HG03196 (cell line): ENCODE measurements around the gene KCNA5.

Experiments used
- ATAC-seq: cut with Tn5 transposase; IDR thresholded peaks from one replicate; pipeline ENCODE4 v1.9.1; 2021; ENCODE audit not compliant: unreplicated experiment

KCNA5 gene

GRCh38 chr12:5063149-5063548, 19.5 kb downstream of the KCNA5 start:
- no peak for ATAC-seq

- no peak for ATAC-seq
Measured at GRCh38 chr12:5064913-5065490, 21.3 kb downstream of the KCNA5 start.

- no peak for ATAC-seq
Measured at GRCh38 chr12:5066251-5066650, 22.6 kb downstream of the KCNA5 start.

- ATAC-seq, result no peak
Measured at GRCh38 chr12:5068126-5068525, 24.4 kb downstream of the KCNA5 start.

GRCh38 chr12:5068619-5069018, 24.9 kb downstream of the KCNA5 start:
- no peak for ATAC-seq

GRCh38 chr12:5070090-5070489, 26.4 kb downstream of the KCNA5 start:
- no peak for ATAC-seq

- ATAC-seq, result no peak
Measured at GRCh38 chr12:5071496-5071895, 27.8 kb downstream of the KCNA5 start.

- ATAC-seq, result no peak
Measured at GRCh38 chr12:5072311-5072710, 28.6 kb downstream of the KCNA5 start.

- no peak for ATAC-seq
Measured at GRCh38 chr12:5073054-5073453, 29.4 kb downstream of the KCNA5 start.

- ATAC-seq, result no peak
Measured at GRCh38 chr12:5073853-5074252, 30.2 kb downstream of the KCNA5 start.

- ATAC-seq, result no peak
Measured at GRCh38 chr12:5076761-5077160, 33.1 kb downstream of the KCNA5 start.

GRCh38 chr12:5078423-5078822, 34.7 kb downstream of the KCNA5 start:
- no peak for ATAC-seq

- ATAC-seq, result no peak
Measured at GRCh38 chr12:5081016-5081415, 37.3 kb downstream of the KCNA5 start.

- ATAC-seq, result no peak
Measured at GRCh38 chr12:5083955-5084849, 40.5 kb downstream of the KCNA5 start.

- no peak for ATAC-seq
Measured at GRCh38 chr12:5085896-5086295, 42.2 kb downstream of the KCNA5 start.

- no peak for ATAC-seq
Measured at GRCh38 chr12:5087831-5088554, 44.3 kb downstream of the KCNA5 start.

GRCh38 chr12:5088586-5089264, 45.0 kb downstream of the KCNA5 start:
- ATAC-seq, result no peak

GRCh38 chr12:5094551-5094950, 50.9 kb downstream of the KCNA5 start:
- no peak for ATAC-seq

- no peak for ATAC-seq
Measured at GRCh38 chr12:5094986-5095385, 51.3 kb downstream of the KCNA5 start.
